Camera-type eye (tissue), 1 donor: ENCODE data around the gene UBTF. TPM values are rescaled to one million over a fixed set of nuclear protein-coding genes. Genes with fewer than 3 reads are reported as not detected.

ENCODE experiments used
- total RNA-seq: library from RNA; depleted of rRNA; stranded (reverse); fragments of >200 nt; gene quantifications from one replicate; pipeline ENCODE4 v1.2.3, GENCODE V29; 2014

Gene UBTF
- total RNA-seq: 133 TPM

GRCh38 chr17:44219616-44220212 lies at the start of gene UBTF:
UBTF (minus strand) TSS chr17:44219675; CDS start chr17:44218229, 1,446 bp downstream.

GRCh38 chr17:44267818-44268490 lies 48.5 kb upstream of the UBTF start, which contains the start of gene SLC4A1:
SLC4A1 (minus strand) TSS chr17:44268135; CDS start chr17:44262866, 5,269 bp downstream.

GRCh38 chr17:44199553-44200477 lies 19.7 kb downstream of the UBTF start, which contains the start of gene ATXN7L3:
ATXN7L3 (minus strand) TSS chr17:44199884; CDS start chr17:44198070, 1,814 bp downstream.

GRCh38 chr17:44186307-44187130 lies 33.0 kb downstream of the UBTF start, which contains the start of gene TMUB2:
TMUB2 (plus strand) TSS chr17:44186972; CDS start chr17:44187709, 737 bp downstream.

GRCh38 chr17:44170499-44171201 lies 48.8 kb downstream of the UBTF start, which contains the start of gene ASB16:
ASB16 (plus strand) TSS chr17:44170704; CDS start chr17:44170790, 86 bp downstream.

Other genes with a start within 250 kb of the UBTF start
- 0.88 TPM for gene NAGS, start 215.1 kb downstream of the UBTF start, total RNA-seq
- gene TMEM101, start 204.7 kb downstream of the UBTF start, total RNA-seq: 35.7 TPM
- 23.1 TPM for gene LSM12, start 153.0 kb downstream of the UBTF start, total RNA-seq
- gene G6PC3, start 148.9 kb downstream of the UBTF start, total RNA-seq: 28.3 TPM
- gene HDAC5, start 96.0 kb downstream of the UBTF start, total RNA-seq: 117 TPM
- 2.0 TPM for gene HROB, start 77.7 kb downstream of the UBTF start, total RNA-seq
- gene ASB16, start 49.0 kb downstream of the UBTF start, total RNA-seq: 2.4 TPM
- 32.6 TPM for gene TMUB2, start 32.7 kb downstream of the UBTF start, total RNA-seq
- 43.7 TPM for gene ATXN7L3, start 19.8 kb downstream of the UBTF start, total RNA-seq
- 23.6 TPM for gene SLC4A1, start 48.5 kb upstream of the UBTF start, total RNA-seq
- 36.4 TPM for gene RUNDC3A, start 88.9 kb upstream of the UBTF start, total RNA-seq
- 49.3 TPM for gene SLC25A39, start 105.1 kb upstream of the UBTF start, total RNA-seq
- gene GRN, start 125.6 kb upstream of the UBTF start, total RNA-seq: 158 TPM
- 52.0 TPM for gene FAM171A2, start 144.2 kb upstream of the UBTF start, total RNA-seq
- gene ITGA2B, start 170.0 kb upstream of the UBTF start, total RNA-seq: 9.0 TPM